ENCODE data around the gene TBC1D23. TPM values are rescaled to one million over a fixed set of nuclear protein-coding genes. Genes with fewer than 3 reads are reported as not detected.

The TBC1D23 gene
- total and polyA plus RNA-seq, 2 of the 13 experiments (the other 11 are each of a cell fraction or from before 2014, with no cell fraction given): 28.7 to 35.4 TPM

DNA sequence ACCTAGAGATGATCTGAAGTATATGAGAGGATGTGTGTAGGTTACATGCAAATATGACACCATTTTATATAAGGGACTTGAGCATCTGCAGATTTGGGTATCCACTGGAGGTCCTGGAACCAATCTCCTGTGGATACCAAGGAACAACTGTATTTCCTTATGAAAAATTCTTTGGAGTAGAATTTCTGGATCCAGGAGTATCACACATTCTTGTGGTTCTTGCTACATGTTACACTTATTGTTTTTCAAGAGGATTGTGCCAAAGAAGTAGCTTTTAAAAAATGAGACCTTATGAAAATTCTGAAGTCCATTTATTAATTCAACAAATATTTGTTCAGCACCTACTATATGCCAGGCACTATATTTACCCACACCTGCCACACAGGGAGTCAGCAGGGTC, 15.7 kb upstream of the TBC1D23 start (continued):
- TF ChIP-seq ZNF142 (CRISPR knock-in tag; IDR thresholded peaks at IDR 0.05): no peak
- TF ChIP-seq ZNF432 (CRISPR knock-in tag; IDR thresholded peaks at IDR 0.05; ENCODE audit: borderline replicate concordance): no peak
- TF ChIP-seq KLF15 (CRISPR knock-in tag; IDR thresholded peaks at IDR 0.05; ENCODE audit: borderline replicate concordance): no peak
- TF ChIP-seq CEBPG (CRISPR knock-in tag; IDR thresholded peaks at IDR 0.05): no peak
- no peak for TF ChIP-seq TEAD3 (CRISPR knock-in tag; optimal IDR thresholded peaks at IDR 0.05; ENCODE audit: borderline replicate concordance)
- TF ChIP-seq HBP1 (CRISPR knock-in tag; IDR thresholded peaks at IDR 0.05; ENCODE audit: low read depth): no peak
- TF ChIP-seq, protein P1, sequence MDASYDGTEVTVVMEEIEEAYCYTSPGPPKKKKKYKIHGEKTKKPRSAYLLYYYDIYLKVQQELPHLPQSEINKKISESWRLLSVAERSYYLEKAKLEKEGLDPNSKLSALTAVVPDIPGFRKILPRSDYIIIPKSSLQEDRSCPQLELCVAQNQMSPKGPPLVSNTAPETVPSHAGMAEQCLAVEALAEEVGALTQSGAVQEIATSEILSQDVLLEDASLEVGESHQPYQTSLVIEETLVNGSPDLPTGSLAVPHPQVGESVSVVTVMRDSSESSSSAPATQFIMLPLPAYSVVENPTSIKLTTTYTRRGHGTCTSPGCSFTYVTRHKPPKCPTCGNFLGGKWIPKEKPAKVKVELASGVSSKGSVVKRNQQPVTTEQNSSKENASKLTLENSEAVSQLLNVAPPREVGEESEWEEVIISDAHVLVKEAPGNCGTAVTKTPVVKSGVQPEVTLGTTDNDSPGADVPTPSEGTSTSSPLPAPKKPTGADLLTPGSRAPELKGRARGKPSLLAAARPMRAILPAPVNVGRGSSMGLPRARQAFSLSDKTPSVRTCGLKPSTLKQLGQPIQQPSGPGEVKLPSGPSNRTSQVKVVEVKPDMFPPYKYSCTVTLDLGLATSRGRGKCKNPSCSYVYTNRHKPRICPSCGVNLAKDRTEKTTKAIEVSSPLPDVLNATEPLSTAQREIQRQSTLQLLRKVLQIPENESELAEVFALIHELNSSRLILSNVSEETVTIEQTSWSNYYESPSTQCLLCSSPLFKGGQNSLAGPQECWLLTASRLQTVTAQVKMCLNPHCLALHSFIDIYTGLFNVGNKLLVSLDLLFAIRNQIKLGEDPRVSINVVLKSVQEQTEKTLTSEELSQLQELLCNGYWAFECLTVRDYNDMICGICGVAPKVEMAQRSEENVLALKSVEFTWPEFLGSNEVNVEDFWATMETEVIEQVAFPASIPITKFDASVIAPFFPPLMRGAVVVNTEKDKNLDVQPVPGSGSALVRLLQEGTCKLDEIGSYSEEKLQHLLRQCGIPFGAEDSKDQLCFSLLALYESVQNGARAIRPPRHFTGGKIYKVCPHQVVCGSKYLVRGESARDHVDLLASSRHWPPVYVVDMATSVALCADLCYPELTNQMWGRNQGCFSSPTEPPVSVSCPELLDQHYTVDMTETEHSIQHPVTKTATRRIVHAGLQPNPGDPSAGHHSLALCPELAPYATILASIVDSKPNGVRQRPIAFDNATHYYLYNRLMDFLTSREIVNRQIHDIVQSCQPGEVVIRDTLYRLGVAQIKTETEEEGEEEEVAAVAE (CRISPR knock-in tag; IDR thresholded peaks at IDR 0.05; ENCODE audit: borderline replicate concordance): no peak
- no peak for TF ChIP-seq ZNF383 (CRISPR knock-in tag; IDR thresholded peaks at IDR 0.05; ENCODE audit: borderline replicate concordance)
- TF ChIP-seq DR1 (CRISPR knock-in tag; IDR thresholded peaks at IDR 0.05): no peak
- no peak for TF ChIP-seq ZNF501 (CRISPR knock-in tag; IDR thresholded peaks at IDR 0.05)

Data from HepG2 (cell line).